PC-3 (cell line): Measurements from ENCODE around the gene ACAD9. TPM values are rescaled to one million over a fixed set of nuclear protein-coding genes. Genes with fewer than 3 reads are reported as not detected.

Experiments
- ATAC-seq: fragments of 200-7000 bp; cut with Tn5 transposase; 2 replicates; pipeline ENCODE4 v1.9.1; 2020; ENCODE audit warnings: mild to moderate bottlenecking, moderate library complexity
- BruUV-seq: library from RNA; stranded (reverse); fragments of 400-500 nt; replicated peaks from 2 replicates; lab custom pipeline; 2021; lab: Mats Ljungman, UMichigan
- CTCF ChIA-PET: fragments of 300-600 bp; sonication (Branson Sonifier 250); formaldehyde crosslinking; loops from one replicate; lab custom pipeline; 2022; ENCODE audit warnings: antibody characterized with exemption; lab: Charles Lee
- POLR2A ChIA-PET: fragments of 300-600 bp; sonication (Branson Sonifier 250); formaldehyde crosslinking; loops from one replicate; lab custom pipeline; 2022; ENCODE audit warnings: antibody characterized with exemption; ENCODE audit not compliant: unreplicated experiment; lab: Charles Lee
- DNase-seq: peaks from one replicate; pipeline ENCODE4 v3.0.0-alpha.2; 2015
- H2AFZ ChIP-seq: fragments of 300-600 bp; sonication (generic); 2 replicates; pipeline ENCODE4 v1.6.0; 2016; ENCODE audit warnings: antibody characterized with exemption, low read length
- H3F3A ChIP-seq: fragments of 300-600 bp; sonication (generic); one replicate; pipeline ENCODE4 v1.6.0; 2017; ENCODE audit warnings: antibody characterized with exemption, low read length, control low read depth, mild to moderate bottlenecking; ENCODE audit not compliant: unreplicated experiment
- H3K27ac ChIP-seq: fragments of 300-600 bp; sonication (generic); 2 replicates; pipeline ENCODE4 v1.5.1; 2016; ENCODE audit warnings: mild to moderate bottlenecking, low read length
- H3K27me3 ChIP-seq: fragments of 300-600 bp; sonication (generic); 2 replicates; pipeline ENCODE4 v1.6.1; 2016; ENCODE audit warnings: low read length, mixed read lengths
- H3K36me3 ChIP-seq: fragments of 300-600 bp; sonication (generic); 2 replicates; pipeline ENCODE4 v1.6.1; 2016; ENCODE audit warnings: low read depth, mixed run types, low read length, mixed read lengths
- H3K4me1 ChIP-seq: fragments of 300-600 bp; sonication (generic); 2 replicates; pipeline ENCODE4 v1.5.1; 2016; ENCODE audit warnings: low read length; ENCODE audit not compliant: insufficient read depth
- H3K4me2 ChIP-seq: fragments of 300-600 bp; sonication (generic); 2 replicates; pipeline ENCODE4 v1.6.0; 2016; ENCODE audit warnings: low read length
- H3K4me3 ChIP-seq: fragments of 300-600 bp; sonication (generic); 2 replicates; pipeline ENCODE4 v1.5.1; 2016; ENCODE audit warnings: mild to moderate bottlenecking, low read length, mixed read lengths
- H3K79me2 ChIP-seq: fragments of 300-600 bp; sonication (generic); 2 replicates; pipeline ENCODE4 v1.6.1; 2017; ENCODE audit warnings: low read length, mixed read lengths
- H3K9ac ChIP-seq: fragments of 300-600 bp; sonication (generic); 2 replicates; pipeline ENCODE4 v1.6.0; 2016; ENCODE audit warnings: mild to moderate bottlenecking, low read length
- H3K9me2 ChIP-seq: fragments of 300-600 bp; sonication (generic); replicated peaks from 2 replicates; pipeline ENCODE4 v1.6.1; 2016; ENCODE audit warnings: mixed run types, low read length, mixed read lengths
- H3K9me3 ChIP-seq: fragments of 300-600 bp; sonication (generic); 2 replicates; pipeline ENCODE4 v1.6.1; 2016; ENCODE audit warnings: low read length, mixed read lengths
- H4K20me1 ChIP-seq: fragments of 300-600 bp; sonication (generic); 2 replicates; pipeline ENCODE4 v1.6.1; 2016; ENCODE audit warnings: low read length, mixed read lengths
- CTCF ChIP-seq: fragments of 300-600 bp; sonication (generic); conservative IDR thresholded peaks from 2 replicates; pipeline ENCODE4 v1.5.1; 2017; ENCODE audit warnings: antibody characterized with exemption, low read depth, mild to moderate bottlenecking, low read length
- EZH2 ChIP-seq: fragments of 300-600 bp; sonication (generic); IDR thresholded peaks from one replicate; pipeline ENCODE4 v1.6.1; 2017; ENCODE audit warnings: antibody characterized with exemption, mild to moderate bottlenecking, low read length; ENCODE audit not compliant: unreplicated experiment
- EZH2phosphoT487 ChIP-seq: fragments of 300-600 bp; sonication (generic); IDR thresholded peaks from 2 replicates; pipeline ENCODE4 v1.6.1; 2018; ENCODE audit warnings: mild to moderate bottlenecking, antibody characterized with exemption, low read length, borderline replicate concordance
- intact Hi-C: fragments of 100-400 bp; cut with micrococcal nuclease; formaldehyde crosslinking; loops from 2 replicates; pipeline ENCODE4 v1.9.0; 2023
- total RNA-seq: library from RNA; depleted of rRNA; stranded (reverse); fragments of >200 nt; gene quantifications from 2 replicates; pipeline ENCODE4 v1.2.3, GENCODE V29; 2014

Gene ACAD9
- total RNA-seq, 1 experiment from 2014 or later, result 38.6 TPM

DNA sequence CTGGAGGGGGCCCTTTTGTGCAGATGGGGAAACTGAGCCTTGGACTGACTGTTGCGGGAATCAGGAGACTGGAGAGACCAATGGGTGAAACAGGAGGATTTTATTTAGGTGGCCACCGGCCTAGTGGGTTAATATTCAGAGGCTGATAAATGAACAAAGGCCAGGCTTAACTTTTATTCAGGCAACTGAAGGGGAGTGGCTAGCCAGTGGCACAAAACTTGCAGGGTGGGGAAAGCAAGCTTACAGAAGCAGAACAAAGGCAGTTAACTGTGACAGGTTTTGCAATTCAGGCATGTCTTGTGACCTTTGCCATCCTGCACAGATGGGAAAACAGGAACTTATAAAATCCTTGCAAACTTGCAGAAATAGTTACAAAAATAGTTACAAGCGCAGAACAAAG lies 24.9 kb upstream of the ACAD9 start:
- no peaks in the 10 kb centered on the region for H3K36me3 ChIP-seq
- no peak overlapping the region for H2AFZ ChIP-seq
- H3K9me3 ChIP-seq, result peaks cover 9% of the 10 kb centered on the region; the same call in 1 of the 2 replicates
- no peak for TF ChIP-seq EZH2phosphoT487
- TF ChIP-seq CTCF, result no peak
- TF ChIP-seq EZH2, result no peak
- H3K79me2 ChIP-seq, result no peaks in the 10 kb centered on the region
- DNase-seq (no peak), ATAC-seq (no peak)
- no peak overlapping the region for H3K4me2 ChIP-seq
- no peaks in the 10 kb centered on the region for H3K27me3 ChIP-seq
- no peak overlapping the region for H3K27ac ChIP-seq
- intact Hi-C loops, result no loop called here
- ChIA-PET CTCF (no interaction called here), POLR2A (no interaction called here)
- no peaks in the 10 kb centered on the region for H3K4me1 ChIP-seq
- no peaks in the 10 kb centered on the region for H4K20me1 ChIP-seq
- BruUV-seq, result no TSS peak
- no peak overlapping the region for H3K4me3 ChIP-seq
- no peaks in the 10 kb centered on the region for H3K9me2 ChIP-seq
- H3F3A ChIP-seq, result no peaks in the 10 kb centered on the region
- H3K9ac ChIP-seq, result no peak overlapping the region

DNA sequence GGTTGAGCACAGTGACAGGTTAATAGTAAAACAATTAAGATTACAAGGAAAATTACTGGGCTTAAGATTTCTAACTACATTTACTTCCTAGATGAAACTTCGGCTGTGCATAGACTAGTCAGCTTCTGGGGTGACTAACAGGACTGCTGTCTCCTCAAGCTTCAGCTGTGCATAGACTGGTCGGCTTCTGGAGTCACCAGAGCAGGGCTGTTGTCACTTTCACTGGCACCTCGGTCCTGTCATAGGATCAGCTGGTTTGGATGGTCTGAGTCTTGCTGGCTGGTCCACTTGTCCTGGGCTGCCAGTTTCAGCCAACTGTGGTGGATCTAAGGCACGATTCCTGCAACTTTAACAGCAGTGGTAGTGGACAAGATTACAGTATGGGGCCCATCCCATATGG lies 23.9 kb upstream of the ACAD9 start:
- Histone ChIP-seq H3K4me1 (no peaks in the 10 kb centered on the region), H3K4me3 (no peak overlapping the region), H3K4me2 (no peak overlapping the region), H3K9me3 (peaks cover 13% of the 10 kb centered on the region; the same call in 1 of the 2 replicates), H2AFZ (no peak overlapping the region), H3K36me3 (no peaks in the 10 kb centered on the region), H3F3A (no peaks in the 10 kb centered on the region), H3K79me2 (no peaks in the 10 kb centered on the region), H3K27me3 (no peaks in the 10 kb centered on the region), H3K9me2 (no peaks in the 10 kb centered on the region), H3K27ac (no peak overlapping the region), H3K9ac (no peak overlapping the region), H4K20me1 (no peaks in the 10 kb centered on the region)
- ATAC-seq (no peak), DNase-seq (no peak)
- intact Hi-C loops, result no loop called here
- POLR2A ChIA-PET, result no interaction called here
- CTCF ChIA-PET, result no interaction called here
- no TSS peak for BruUV-seq
- TF ChIP-seq EZH2phosphoT487, result no peak
- no peak for TF ChIP-seq CTCF
- no peak for TF ChIP-seq EZH2

DNA sequence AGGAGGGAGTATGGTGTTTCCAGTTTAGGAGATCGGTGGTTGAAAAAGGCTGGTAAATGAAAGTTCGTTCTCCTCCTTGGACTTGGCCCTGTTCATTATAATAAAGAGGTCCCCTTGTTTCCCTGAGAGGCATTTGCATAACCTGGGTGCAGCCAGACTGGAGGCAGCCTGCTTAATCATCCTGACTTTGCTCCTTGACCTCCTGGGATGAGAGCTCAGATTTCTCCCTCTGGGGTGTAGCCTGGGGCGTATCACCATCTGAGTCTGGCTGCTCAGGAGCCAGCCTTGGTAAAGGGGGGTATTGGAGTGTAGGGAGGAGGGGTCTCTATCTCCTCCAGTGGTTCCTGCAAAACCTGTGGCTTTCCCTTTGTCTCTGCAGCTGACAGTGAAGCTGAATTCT lies 21.3 kb upstream of the ACAD9 start:
- Histone ChIP-seq H3K27ac (no peak overlapping the region), H3F3A (no peaks in the 10 kb centered on the region), H3K4me3 (no peak overlapping the region), H3K79me2 (no peaks in the 10 kb centered on the region), H2AFZ (no peak overlapping the region), H3K4me1 (no peaks in the 10 kb centered on the region), H3K27me3 (no peaks in the 10 kb centered on the region), H3K4me2 (no peak overlapping the region), H3K9me3 (peaks cover 13% of the 10 kb centered on the region; the same call in 1 of the 2 replicates), H3K9me2 (no peaks in the 10 kb centered on the region), H3K36me3 (no peaks in the 10 kb centered on the region), H3K9ac (no peak overlapping the region), H4K20me1 (no peaks in the 10 kb centered on the region)
- TF ChIP-seq EZH2 (no peak), CTCF (no peak), EZH2phosphoT487 (no peak)
- no peak for ATAC-seq
- intact Hi-C loops, result no loop called here
- CTCF ChIA-PET, result no interaction called here
- BruUV-seq, result no TSS peak
- DNase-seq, result no peak
- POLR2A ChIA-PET, result no interaction called here
